GM12892 (cell line): ENCODE results near the gene RASA2.

ENCODE experiments used
- POLR2A ChIP-seq: IDR thresholded peaks from 2 replicates; pipeline ENCODE4 v1.6.1; 2011; ENCODE audit warnings: low read depth, low read length, control low read depth
- POLR2AphosphoS5 ChIP-seq: IDR thresholded peaks from 2 replicates; pipeline ENCODE4 v1.6.1; 2011; ENCODE audit warnings: low read depth, low read length, control low read depth

DNA sequence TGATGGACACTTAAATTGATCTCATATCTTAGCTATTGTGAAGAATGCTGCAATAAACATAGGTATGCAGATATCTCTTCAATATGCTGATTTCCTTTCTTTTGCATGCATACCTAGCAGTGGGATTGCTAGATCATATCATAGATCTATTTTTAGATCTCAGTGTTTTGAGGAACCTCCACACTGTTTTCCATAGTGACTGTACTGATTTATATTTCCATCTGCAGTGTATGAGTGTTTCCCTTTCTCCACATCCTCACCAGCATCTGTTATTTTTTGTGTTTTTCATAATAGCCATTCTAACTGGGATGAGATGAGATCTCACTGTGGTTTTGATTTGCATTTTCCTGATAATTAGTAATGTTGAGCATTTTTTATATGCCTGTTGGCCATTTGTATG lies 17.1 kb upstream of the RASA2 start:
- TF ChIP-seq POLR2AphosphoS5 (no peak), POLR2A (no peak)
